ENCODE data around the gene PERCC1.

The PERCC1 gene

DNA sequence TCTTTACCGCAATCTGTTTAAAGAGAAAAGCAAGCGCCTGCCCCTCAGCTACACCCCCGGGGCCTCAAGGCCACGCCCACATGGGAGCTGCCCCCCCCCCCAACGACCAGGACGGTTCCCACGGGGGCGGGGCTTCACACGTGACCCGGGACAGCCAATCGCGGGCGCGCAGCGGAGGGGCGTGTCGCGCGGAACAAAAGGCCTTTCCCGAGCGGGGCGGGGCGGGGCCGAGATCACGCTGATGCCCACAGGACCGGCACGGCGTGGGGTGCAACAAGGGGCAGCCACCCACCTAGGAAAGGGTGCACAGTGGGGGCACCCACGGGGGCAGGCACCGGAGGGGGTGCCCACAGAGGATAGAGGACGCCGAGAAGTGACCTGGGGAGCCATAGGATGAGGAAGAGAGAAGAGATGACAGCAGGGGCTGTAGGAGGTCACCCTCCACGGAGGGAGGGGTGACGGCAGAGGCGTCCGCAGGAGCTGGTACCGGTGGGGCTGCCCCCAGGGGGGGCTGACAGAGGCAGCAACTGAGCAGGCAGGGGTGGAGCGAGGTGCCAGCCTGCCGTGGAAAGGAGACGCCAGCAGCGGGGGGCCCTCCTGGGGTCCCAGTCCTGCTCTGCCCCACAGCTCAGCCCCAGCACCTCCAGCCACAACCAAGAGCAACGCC is 22.6 kb upstream of the PERCC1 start:
- DNase-seq: peak; percentile 55 to 99 (median 92)

DNA sequence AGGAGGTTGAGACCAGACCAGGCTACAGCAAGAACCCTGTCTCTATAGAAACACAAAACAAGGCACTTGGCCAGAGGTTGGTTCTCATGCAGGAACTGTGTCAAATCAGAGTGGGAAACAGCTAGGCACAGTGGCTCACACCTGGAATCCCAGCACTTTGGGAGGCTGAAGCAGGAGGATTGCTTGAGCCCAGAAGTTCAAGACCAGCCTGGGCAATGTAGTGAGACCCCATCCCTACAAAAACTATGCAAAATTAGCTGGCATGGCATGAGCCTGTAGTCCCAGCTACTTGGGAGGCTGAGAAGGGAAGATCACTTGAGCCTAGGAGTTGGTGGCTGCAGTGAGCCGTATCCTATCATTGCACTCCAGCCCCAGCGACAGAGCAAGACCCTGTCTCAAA is 18.0 kb upstream of the PERCC1 start:
- DNase-seq: no peak

DNA sequence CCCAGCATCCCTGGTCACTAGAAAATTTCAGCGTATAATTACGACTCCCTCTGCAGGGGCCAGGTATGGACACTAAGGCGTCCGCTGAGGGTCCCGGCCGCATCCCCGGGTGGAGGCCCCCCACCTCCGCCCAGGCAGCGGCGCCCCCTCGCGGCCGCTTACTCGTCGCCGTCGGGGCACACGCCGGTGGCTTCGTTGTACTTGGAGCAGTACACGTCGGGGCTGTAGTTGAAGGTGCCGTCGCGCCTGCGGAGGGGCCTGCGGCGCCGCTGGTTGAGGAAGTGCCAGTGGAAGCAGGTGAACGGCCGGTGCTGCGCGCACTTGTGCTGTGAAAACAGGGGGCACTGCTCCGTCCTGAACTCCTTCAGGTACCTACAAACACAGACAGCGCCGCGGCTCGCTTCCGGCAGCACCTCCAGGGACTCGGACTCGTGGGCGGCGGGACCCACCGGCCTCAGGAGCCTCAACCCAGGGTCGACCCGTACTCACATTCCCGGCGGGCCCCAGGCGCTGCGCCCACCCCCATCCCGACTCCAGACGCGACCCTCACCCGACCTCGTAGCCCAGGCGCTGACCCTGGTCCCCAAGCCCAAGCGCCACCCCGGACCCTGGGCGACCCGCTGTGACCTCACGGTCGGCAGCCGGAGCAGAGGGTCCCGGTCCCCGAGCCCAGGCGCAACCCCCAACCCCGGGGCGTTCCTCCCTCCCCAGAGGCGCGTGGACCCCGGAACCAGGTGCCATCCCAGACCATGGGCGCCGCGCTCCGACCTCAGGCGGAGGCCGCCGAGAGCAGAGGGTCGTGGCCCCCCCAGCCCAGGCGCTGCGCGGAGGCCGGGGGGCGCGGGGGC is 17.0 kb upstream of the PERCC1 start:
- peak in 20 of 58 donors; percentile 1 to 42 (median 19) for DNase-seq

DNA sequence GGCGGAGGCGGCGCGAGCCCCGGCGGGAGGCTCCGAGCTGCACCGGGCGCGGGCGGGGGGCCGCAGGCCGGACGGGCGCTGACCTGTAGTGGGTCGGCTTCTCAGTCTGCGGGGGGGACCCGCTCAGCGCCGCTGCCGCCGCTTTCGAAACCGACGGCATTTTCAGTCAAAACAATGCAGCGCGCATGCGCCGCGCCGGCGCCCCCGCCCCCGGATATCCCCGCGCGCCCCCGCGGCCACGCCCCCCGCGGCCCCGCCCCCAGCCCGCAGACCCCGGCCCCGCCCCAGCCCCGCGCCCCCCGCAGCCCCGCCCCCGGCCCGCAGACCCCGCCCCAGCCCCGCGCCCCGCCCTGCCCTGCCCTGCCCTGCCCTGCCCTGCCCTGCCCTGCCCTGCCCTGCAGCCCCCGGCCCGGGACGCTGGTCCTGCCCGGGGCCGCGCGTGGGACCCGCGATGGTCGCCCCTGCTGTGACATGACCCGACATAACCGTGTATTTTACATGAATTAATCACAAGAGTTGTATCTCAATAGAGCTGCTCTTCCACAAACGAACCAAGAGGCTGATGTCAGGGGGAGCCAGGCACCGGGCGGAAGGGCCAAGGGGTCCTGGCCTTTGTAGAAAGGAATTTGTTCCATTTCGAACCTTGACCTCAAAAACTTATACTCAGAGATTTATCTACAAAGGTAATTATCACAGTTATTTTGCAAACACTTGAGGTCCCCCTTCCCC is 16.2 kb upstream of the PERCC1 start, which contains the start of gene UNKL:
UNKL (minus strand) TSS at position 173 of the 729 bp plus-strand sequence; CDS start at position 160, 13 bp downstream.
- DNase-seq: peak in 45 of 58 donors; percentile 4 to 79 (median 33)

DNA sequence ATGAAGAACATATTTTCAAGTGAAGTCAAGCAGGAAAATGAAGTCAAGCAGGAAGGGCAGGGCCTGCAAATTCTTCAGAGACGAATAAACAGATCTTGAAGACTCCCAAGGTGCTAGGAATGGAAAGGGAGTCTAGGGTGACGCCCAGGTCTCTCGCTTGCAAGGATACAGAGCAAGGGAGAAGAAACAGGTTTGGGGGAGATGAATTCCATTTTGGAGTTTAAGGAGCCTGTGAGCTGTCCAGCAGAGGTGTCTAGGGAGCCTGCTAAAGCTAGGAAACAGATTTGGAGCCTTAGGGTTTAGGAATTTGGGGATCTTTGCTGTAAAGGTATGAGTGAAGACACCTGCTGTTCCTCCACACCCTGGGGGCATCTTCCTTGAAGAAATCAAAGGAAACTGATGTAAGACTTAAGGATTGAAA is 14.3 kb upstream of the PERCC1 start:
- DNase-seq: no peak

DNA sequence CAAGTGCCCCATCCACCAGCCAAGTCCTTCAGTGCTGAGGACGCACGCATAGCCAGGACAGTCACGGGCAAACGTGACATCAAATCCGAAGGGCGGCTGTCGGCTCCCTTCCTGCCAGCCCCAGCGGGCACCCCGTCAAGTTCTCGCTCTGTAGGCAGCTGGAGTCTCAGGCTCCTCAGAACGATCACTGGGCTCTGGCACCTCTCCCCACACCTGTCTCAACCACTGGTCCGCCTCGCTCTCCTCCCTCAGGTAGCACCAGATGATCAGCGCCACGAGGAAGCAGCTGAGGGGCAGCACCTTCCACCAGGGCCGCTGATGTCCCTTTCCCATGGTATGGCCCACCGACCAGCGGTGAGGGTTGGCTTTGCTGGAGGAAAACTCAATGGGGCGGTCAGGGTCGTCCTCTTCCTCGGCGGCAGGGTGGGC is 10.8 kb upstream of the PERCC1 start:
- peak in 3 of 58 donors; percentile 11 to 49 (median 48) for DNase-seq

DNA sequence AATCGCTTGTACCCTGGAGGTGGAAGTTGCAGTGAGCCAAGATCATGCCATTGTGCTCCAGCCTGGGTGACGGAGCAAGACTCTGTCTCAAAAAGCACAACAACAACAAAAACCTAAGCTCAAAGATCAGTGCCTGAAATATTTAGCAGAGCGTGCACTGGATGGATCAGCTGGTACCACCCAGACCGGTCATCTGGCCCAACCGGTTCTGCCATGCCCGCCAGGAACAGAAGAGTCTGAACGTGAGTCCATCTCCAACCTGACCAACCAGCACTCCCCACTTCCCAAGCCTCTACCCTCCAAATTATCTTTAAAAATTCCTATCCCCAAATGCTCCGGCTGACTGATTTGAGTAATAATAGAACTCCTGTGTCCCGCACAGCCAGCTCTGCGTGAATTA is 8.8 kb upstream of the PERCC1 start:
- DNase-seq: no peak

DNA sequence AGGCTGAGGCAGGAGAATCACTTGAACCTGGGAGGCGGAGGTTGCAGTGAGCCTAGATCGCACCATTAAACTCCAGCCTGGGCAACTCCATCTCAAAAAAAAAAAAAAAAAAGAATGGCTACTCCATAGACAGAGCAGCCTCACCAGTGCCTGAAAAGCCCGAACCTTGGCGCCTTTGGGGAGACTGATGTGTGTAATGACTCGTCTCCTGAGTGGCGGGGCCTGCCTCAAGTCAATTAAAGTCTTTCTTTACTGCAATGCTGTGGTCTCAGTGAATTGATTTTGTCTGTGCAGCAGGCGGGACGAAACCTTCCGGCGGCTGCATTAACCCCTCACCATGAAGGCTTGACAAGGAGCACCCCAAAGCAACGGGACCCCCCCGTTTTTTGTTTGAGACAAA is 6.8 kb upstream of the PERCC1 start:
- DNase-seq: no peak

DNA sequence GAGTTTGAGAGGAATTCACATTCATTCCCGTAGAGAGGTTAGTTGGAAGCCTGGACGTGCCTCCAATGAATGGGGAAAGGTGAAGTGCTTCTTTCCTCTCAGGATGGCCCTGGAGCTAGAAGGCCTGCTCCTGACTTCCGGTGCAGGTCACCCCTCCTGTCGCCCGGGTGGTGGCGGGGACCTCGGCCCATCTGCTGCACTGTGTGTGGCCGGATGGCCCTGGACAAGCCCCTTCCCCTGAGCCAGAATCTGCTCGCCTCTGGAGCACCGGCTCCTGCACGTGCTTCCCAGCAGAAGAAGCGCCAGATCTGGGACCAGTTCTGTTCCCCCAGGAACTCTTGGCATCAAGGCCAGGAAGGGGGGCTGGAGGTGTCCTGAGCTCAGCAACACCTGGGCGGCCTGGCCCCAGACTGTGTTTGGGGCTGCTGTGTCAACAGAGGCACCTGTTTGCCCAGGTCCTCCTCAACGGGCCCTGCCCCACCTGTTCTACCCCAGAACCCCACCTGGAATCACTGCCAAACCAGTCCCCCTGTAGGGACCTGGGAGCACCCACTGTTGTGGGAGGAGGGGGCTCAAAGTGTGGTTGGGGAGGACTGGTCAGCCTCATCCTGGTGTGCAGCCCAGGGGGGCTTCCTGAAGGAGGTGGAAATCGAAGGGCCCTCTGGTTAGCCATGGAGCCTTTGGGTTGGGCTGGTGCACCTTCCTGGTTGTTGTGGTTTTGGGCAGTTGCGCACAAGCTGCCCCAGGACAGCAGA is 5.1 kb upstream of the PERCC1 start:
- no peak for DNase-seq

DNA sequence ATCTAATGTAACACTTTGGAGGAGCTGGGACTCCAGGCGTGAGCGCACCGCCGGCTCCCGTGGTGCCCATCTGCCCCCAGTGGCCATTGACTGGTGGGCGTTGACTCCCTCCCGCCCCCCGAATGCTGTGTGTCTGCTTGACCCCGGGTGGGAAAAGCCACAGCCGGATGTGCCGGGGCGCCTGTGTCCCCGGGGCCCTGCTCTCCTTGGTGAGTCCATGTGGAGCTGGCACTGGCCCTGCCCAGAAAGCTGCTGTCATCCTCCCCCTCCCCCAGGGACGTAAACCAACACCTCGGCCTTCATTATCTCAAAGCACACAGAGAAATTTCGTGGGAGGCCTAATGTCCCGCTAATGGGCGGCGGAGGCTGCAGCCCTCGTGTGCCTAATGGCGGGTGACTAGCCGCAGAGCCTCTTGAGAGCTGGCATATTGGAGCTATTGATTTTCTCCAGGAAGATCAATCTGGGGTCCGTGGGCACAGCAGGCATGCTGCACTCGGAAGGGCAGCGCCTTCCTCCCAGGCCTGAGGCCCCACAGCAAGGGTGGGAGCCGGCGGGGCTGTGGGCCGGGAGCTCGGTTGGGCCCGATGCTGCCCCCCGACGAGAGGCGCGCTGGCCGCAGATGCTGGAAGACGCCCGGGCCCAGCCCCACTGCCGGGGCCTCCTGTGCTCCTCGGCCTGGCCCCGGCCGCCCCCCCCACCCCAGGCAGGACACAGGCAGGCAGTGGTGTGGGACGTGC is 4.0 kb upstream of the PERCC1 start:
- no peak for DNase-seq

DNA sequence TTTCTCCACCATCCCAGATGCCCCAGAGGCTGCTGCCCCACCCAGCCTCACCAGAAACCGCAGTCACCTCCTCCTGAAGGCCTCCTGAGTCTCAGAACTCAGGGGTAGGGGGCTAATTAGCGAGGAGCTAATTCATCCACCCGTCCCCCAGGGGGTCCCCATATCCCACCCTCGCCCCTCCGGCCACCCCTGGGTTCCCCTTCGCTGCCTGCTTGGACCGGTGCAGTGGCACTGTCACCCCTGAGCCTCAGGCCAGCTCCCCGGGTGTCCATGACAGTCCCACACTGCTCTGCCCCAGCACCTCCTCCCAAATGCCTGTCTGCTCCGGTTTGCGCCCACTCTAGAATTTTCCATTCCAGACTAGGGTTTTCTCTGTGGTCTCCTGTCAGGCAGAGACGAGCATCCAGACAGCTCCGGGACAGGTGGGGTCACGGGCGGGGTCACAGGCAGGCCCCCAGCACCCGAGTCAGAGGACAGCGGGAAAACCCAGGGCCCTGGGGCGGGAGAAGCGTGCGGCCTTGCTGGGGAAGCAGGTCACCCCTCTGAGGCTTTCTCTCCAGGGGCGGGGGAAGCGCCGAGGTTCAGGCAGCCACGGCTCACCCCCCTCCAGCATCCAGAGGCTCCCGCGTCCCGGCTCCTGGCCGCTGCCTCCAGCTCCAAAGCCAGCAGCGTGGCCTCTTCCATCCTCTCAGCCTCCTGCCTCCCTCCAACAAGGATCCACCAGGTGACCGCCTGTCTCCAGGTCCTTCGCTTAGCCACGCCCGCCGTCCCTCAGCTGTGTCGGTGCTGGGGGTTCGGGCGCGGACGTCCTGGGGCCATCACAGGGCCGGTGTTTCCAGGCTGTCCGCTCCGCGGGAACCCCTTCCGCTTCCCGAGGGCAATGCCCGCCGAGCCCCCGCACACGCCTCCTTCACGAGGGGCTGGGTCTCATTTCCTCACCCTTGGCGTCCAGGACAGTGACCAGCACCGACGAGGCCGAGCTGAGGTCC is 3.1 kb upstream of the PERCC1 start:
- DNase-seq: no peak

DNA sequence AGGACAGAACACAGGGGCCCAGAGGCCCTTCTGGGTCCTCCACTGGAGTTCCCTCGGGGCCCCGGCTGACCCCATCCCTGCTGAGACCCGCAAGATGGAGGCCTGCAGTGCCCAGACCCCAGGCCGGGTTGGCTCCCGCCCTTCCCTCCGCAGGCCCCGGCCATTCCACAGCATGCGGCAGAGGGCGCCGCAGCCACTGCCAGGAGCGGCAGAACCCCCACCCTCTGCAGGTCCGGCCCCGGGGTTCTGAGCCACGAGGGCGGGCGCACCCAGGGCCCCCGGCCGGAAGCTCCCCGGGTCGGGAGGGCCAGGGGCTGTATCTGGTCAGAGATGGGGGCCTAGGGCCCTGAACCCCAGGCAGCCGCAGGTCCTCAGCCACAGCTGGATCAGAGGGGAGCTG is 2.4 kb upstream of the PERCC1 start:
- no peak for DNase-seq

DNA sequence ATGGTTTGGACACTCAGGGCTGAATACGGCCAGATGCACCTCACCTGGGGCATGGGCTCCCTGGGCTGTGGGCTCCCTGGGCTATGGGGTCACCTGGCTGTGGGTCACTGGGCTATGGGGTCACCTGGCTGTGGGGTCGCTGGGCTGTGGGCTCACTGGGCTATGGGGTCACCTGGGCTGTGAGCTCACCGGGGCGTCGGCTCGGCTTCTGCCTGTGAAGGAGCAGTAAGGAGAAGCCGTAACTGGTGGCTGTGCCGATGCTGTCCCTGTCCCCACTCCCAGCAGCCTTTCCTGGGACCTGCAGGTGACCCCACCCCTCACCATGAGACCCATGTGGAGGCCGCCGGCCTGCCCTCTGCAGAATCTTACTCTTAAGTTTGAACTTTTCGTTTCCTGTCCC is 1.9 kb upstream of the PERCC1 start:
- no peak for DNase-seq

DNA sequence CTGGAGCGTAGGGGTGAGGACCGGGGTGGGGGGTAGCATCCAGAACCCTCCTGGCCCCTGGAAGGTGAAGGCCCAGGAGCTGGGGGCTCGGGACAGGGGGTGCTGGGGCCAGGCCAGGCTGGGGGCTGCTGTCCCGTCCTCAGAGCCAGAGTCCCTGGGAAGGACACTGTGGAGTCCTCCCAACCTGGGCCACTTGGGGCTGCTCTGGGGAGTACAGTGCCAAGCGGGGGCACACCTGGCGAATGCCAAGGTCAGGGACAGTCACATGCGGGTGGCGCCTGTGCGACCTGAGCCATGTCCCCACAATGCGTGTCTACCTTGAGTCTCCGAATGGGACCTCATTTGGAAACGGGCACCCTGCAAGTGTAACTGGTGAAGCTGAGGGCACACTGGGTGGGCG is 1.2 kb upstream of the PERCC1 start:
- no peak for DNase-seq

DNA sequence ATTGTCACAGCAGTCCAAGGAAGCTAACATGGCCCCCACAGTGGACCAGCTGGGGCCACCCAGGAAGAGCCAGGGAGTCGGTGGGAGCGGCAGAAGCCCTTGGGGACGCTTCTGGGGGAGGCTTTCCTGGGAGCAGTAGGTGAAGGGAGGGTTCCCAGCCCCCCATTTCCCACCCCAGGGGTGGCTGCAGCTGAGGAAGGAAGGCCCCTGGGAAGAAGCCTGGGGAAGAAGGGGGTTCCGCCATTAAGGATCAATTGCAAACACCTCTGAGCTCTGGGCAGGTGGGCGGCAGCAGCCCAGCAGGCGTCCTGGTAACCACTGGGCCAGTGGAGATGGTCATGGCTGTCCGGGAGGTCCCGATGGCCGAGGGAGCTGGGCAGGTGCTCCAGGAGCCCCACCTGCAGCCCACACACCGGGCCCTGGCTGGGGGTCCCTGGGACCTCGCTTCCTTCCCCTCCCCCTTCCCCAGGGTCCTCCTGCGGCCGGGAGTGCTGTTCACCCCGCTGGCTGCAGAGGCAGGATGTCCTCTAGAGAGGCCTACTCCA is 592 bp upstream of the PERCC1 start:
- no peak for DNase-seq

DNA sequence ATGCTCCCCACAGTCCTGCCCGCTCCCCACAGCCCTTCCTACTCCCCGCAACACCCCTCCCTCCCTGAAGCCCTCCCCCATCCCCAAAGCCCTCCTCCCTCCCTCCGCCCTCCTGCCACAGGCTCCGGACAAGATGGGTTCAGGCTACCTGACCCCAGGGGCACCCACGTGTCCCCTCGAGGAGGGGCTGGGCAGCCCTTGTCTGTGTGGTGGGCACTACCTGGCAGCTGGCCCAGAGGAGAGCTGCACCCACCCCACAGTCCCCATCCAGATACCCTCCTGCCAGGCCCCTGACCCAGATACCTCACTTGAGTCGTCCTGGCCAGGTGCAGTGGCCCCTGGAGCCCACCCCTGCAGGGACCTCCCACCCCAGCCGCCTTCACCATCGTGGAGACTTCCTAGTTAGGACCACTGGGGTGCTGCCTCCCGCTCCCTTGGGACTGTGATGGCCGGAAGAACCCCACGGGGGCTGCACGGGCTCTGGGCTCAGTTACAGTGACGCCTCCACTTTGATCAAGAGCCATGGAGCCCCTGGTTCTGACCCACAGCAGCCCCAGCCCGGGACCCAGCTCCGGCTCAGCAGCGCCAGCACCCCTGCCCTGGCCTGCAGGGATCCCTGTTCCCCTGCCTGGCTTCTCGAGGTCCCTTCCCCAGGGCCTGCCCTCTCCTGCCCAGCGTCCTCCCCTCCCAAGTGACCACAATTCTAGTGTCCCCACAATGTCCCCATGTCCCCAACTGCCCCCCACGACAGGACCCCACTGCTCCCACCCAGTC is 806 bp downstream of the PERCC1 start:
- DNase-seq: no peak

DNA sequence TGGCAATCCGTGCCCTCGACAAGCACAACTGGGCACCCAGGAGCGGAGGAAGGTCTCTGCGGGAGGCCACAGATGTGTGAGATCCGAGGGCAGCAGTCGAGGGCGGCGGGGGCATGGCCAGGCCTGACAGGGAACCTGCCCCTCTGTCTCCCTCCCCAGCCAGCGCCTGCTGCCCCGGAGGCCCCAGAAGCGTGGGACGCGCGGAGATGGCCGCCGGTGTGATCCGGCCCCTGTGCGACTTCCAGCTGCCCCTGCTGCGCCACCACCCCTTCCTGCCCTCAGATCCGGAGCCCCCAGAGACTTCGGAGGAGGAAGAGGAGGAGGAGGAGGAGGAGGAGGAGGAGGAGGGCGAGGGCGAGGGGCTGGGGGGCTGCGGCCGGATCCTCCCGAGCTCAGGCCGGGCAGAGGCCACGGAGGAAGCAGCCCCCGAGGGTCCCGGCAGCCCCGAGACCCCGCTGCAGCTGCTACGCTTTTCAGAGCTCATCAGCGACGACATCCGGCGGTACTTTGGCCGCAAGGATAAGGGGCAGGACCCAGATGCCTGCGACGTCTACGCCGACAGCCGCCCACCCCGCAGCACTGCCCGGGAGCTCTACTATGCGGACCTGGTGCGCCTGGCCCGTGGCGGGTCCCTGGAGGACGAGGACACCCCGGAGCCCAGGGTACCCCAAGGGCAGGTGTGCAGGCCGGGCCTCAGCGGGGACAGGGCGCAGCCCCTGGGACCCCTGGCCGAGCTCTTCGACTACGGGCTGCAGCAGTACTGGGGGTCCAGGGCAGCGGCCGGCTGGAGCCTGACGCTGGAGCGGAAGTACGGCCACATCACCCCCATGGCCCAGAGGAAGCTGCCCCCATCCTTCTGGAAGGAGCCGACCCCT is 1.7 kb downstream of the PERCC1 start:
- DNase-seq: no peak
